ENCODE measurements around the gene GALM.

The GALM gene

DNA sequence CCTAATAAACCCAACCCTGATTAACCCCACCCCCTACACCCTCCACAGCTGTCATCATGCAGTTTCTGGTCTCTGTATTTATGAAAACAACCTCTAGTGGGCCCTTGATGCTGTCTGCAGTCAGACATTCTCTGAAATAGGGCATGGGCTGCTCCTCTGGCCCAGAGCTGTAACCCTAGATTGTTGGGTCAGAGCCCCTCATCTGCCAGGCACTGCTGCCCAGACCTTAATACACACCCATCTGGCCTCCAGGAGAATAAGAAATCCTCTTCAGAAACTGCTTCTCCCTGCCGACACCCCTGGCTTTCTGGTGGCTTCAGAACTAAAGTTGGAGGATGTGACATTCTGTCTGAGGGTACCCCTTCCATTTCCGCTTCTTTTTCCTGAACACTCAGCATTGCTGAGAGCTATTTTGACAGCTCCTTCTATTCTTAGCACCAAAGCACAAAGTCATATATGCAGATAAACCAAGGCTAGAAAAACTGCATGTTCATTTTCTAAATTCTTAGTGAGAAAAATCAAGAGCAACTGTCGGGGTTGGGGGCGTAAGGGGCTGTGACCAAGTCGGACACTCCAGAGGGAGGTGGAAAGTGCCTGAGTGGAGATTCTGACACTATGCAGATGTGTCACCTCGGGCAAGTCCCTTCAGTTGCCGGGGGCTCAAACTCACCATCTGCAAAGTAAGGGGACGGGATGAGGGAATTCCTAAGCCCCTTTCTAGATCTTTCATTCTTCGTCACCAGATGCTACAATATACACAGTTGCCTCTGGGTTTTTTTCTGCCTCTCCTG, 56.6 kb downstream of the GALM start:
- H3K79me2 ChIP-seq (ENCODE audit: low read length) = no peaks in the 10 kb centered on the region
- H3K4me1 ChIP-seq (ENCODE audit: low read length) = peaks cover 79% of the 10 kb centered on the region
- H3K27ac ChIP-seq (ENCODE audit: low read length) = peak overlapping the region; percentile 99
- peak overlapping the region; percentile 89 for H3K4me2 ChIP-seq (ENCODE audit: low read length)
- peak overlapping the region; percentile 72 for H3K9ac ChIP-seq (ENCODE audit: low read length)
- H2AFZ ChIP-seq (ENCODE audit: low read depth, low read length) = peak overlapping the region; percentile 36; the same call in 1 of the 2 replicates
- H3K36me3 ChIP-seq (replicated peaks; ENCODE audit: low read depth, low read length) = no peaks in the 10 kb centered on the region
- H4K20me1 ChIP-seq (ENCODE audit: insufficient read depth, low read length) = no peaks in the 10 kb centered on the region
- H3K9me3 ChIP-seq (ENCODE audit: insufficient read depth, low read length) = no peaks in the 10 kb centered on the region
- peak overlapping the region; percentile 70 for H3K4me3 ChIP-seq (ENCODE audit: low read length)
- no peaks in the 10 kb centered on the region for H3K27me3 ChIP-seq (ENCODE audit: low read depth, low read length)
- TF ChIP-seq, protein P1, sequence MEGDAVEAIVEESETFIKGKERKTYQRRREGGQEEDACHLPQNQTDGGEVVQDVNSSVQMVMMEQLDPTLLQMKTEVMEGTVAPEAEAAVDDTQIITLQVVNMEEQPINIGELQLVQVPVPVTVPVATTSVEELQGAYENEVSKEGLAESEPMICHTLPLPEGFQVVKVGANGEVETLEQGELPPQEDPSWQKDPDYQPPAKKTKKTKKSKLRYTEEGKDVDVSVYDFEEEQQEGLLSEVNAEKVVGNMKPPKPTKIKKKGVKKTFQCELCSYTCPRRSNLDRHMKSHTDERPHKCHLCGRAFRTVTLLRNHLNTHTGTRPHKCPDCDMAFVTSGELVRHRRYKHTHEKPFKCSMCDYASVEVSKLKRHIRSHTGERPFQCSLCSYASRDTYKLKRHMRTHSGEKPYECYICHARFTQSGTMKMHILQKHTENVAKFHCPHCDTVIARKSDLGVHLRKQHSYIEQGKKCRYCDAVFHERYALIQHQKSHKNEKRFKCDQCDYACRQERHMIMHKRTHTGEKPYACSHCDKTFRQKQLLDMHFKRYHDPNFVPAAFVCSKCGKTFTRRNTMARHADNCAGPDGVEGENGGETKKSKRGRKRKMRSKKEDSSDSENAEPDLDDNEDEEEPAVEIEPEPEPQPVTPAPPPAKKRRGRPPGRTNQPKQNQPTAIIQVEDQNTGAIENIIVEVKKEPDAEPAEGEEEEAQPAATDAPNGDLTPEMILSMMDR (IDR thresholded peaks at IDR 0.05; ENCODE audit: low read depth, low read length) = peak; percentile 32
- TF ChIP-seq EZH2phosphoT487 (IDR thresholded peaks at IDR 0.05; ENCODE audit: low read depth) = no peak

DNA sequence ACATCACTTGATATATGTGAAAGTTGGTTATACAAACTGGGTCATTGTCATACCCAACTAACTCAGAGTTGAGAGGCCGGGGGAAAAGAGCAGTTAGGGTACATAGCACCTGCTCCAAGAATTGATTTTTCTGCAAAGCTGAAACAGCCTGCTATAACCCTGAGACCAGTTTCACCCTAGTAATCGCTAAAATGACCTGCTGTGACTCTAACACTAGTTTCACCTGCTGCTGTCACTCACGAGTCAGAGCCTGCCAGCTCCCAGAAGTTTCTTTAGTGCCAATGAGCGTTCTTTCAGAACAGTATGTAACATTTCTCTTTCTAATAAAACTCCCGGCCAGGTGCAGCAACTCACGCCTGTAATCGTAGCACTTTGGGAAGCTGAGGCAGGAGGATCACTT, 57.3 kb downstream of the GALM start:
- no peaks in the 10 kb centered on the region for H3K9me3 ChIP-seq (ENCODE audit: insufficient read depth, low read length)
- H3K4me3 ChIP-seq (ENCODE audit: low read length) = peak overlapping the region; percentile 70
- peak overlapping the region; percentile 99 for H3K27ac ChIP-seq (ENCODE audit: low read length)
- TF ChIP-seq EZH2phosphoT487 (IDR thresholded peaks at IDR 0.05; ENCODE audit: low read depth) = no peak
- TF ChIP-seq, protein P1 (IDR thresholded peaks at IDR 0.05; ENCODE audit: low read depth, low read length) = no peak
- H3K4me1 ChIP-seq (ENCODE audit: low read length) = peaks cover 85% of the 10 kb centered on the region
- H3K4me2 ChIP-seq (ENCODE audit: low read length) = peak overlapping the region; percentile 89
- no peaks in the 10 kb centered on the region for H4K20me1 ChIP-seq (ENCODE audit: insufficient read depth, low read length)
- no peaks in the 10 kb centered on the region for H3K79me2 ChIP-seq (ENCODE audit: low read length)
- peak overlapping the region; percentile 50 for H3K9ac ChIP-seq (ENCODE audit: low read length)
- H3K36me3 ChIP-seq (replicated peaks; ENCODE audit: low read depth, low read length) = no peaks in the 10 kb centered on the region
- H2AFZ ChIP-seq (ENCODE audit: low read depth, low read length) = no peak overlapping the region
- no peaks in the 10 kb centered on the region for H3K27me3 ChIP-seq (ENCODE audit: low read depth, low read length)

DNA sequence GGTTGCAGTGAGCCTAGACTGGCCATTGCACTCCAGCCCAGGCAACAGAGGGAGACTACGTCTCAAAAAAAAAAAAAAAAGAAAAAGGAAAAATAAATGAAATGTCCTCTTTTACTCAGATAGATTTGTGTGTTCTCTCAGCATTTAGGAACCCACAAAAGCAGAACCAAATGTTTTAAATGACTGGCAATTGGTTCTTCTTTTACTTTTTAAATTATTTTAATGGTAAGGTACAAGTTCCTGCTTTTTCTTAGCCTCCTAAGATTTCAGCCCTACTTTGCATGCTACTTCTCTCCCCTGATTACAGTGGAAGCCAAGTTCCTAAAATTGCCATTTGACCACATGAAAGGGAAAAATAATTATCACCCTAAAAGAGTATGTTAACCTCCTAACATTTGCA, 61.7 kb downstream of the GALM start:
- H2AFZ ChIP-seq (ENCODE audit: low read depth, low read length) = no peak overlapping the region
- no peak overlapping the region for H3K9ac ChIP-seq (ENCODE audit: low read length)
- no peaks in the 10 kb centered on the region for H4K20me1 ChIP-seq (ENCODE audit: insufficient read depth, low read length)
- peak overlapping the region; percentile 31; the same call in 1 of the 2 replicates for H3K27ac ChIP-seq (ENCODE audit: low read length)
- no peaks in the 10 kb centered on the region for H3K27me3 ChIP-seq (ENCODE audit: low read depth, low read length)
- H3K4me2 ChIP-seq (ENCODE audit: low read length) = 0 out of 2 replicates have a peak overlapping the region, but pooled peaks have one; percentile 2
- H3K4me3 ChIP-seq (ENCODE audit: low read length) = no peak overlapping the region
- no peaks in the 10 kb centered on the region for H3K79me2 ChIP-seq (ENCODE audit: low read length)
- peaks cover 4% of the 10 kb centered on the region for H3K36me3 ChIP-seq (replicated peaks; ENCODE audit: low read depth, low read length)
- TF ChIP-seq EZH2phosphoT487 (IDR thresholded peaks at IDR 0.05; ENCODE audit: low read depth) = no peak
- no peaks in the 10 kb centered on the region for H3K9me3 ChIP-seq (ENCODE audit: insufficient read depth, low read length)
- peaks cover 64% of the 10 kb centered on the region for H3K4me1 ChIP-seq (ENCODE audit: low read length)

DNA sequence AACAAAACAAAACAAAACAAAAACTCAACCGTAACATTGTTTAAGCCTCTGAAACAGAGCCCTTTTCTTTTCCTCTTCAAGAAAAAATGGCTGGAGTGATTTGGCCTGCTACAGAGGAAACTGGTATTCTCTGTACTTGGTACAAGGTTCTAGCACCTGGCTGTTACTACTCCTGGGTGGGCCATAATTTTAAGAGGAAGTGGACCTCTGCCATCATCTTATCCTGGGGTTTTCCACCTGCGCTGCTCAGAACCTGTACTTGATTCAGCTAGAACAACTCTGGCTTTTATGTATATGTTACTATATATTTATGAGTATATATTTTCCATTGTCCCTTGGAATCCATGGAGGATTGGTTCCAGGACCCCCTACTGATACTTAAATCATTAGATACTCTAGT, 62.8 kb downstream of the GALM start:
- H3K9me3 ChIP-seq (ENCODE audit: insufficient read depth, low read length) = no peaks in the 10 kb centered on the region
- H3K27me3 ChIP-seq (ENCODE audit: low read depth, low read length) = no peaks in the 10 kb centered on the region
- TF ChIP-seq, protein P1 (IDR thresholded peaks at IDR 0.05; ENCODE audit: low read depth, low read length) = no peak
- no peak for TF ChIP-seq EZH2phosphoT487 (IDR thresholded peaks at IDR 0.05; ENCODE audit: low read depth)
- peaks cover 62% of the 10 kb centered on the region for H3K4me1 ChIP-seq (ENCODE audit: low read length)
- no peak overlapping the region for H3K4me3 ChIP-seq (ENCODE audit: low read length)
- H3K79me2 ChIP-seq (ENCODE audit: low read length) = no peaks in the 10 kb centered on the region
- H3K9ac ChIP-seq (ENCODE audit: low read length) = no peak overlapping the region
- no peaks in the 10 kb centered on the region for H4K20me1 ChIP-seq (ENCODE audit: insufficient read depth, low read length)
- peaks cover 4% of the 10 kb centered on the region for H3K36me3 ChIP-seq (replicated peaks; ENCODE audit: low read depth, low read length)
- H3K27ac ChIP-seq (ENCODE audit: low read length) = no peak overlapping the region; the same call in 1 of the 2 replicates
- H3K4me2 ChIP-seq (ENCODE audit: low read length) = peak overlapping the region; percentile 15; the same call in 1 of the 2 replicates
- H2AFZ ChIP-seq (ENCODE audit: low read depth, low read length) = no peak overlapping the region

Measured in OCI-LY3 (cell line).